Erythroblast (primary cell): ENCODE measurements around the gene TLR1.

Experiments used
- DNase-seq, 2 experiments: peaks; one replicate each; lab custom pipeline; 2025; lab: John Stamatoyannopoulos, UW
- GATA1 ChIP-seq: IDR thresholded peaks from 2 replicates; pipeline ENCODE4 v1.6.1; 2011; ENCODE audit warnings: low read depth, mild to moderate bottlenecking, control low read depth, low read length, moderate library complexity
- POLR2A ChIP-seq: IDR thresholded peaks from 2 replicates; pipeline ENCODE4 v1.6.1; 2011; ENCODE audit warnings: mild to moderate bottlenecking, low read length

Gene TLR1

GRCh38 chr4:38751341-38752010, 53.1 kb downstream of the TLR1 start:
- no peak for TF ChIP-seq GATA1
- no peak for TF ChIP-seq POLR2A

DNA sequence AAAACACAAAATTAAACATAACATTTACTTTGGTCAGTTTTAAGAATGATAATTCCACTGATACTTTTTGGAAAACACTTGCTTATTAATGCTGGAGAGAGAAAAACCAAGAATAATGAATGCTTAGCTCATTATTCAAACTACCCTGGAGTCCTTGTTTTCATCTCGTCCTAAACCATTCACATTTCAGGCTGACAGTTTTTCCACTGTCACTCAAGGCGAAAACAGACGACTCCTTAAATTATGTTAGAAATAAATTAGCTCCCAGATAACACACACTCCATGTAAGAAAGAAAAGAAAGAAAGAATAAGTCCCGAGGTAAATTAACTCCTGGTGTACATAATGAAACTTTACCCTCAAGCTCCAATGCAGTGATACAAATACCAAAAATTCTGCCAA, 55.3 kb downstream of the TLR1 start:
- TF ChIP-seq GATA1 (no peak), POLR2A (no peak)
- DNase-seq, result no peak

More at GRCh38 chr4:38751341-38752010, 53.1 kb downstream of the TLR1 start:
- DNase-seq, result no peak

DNA sequence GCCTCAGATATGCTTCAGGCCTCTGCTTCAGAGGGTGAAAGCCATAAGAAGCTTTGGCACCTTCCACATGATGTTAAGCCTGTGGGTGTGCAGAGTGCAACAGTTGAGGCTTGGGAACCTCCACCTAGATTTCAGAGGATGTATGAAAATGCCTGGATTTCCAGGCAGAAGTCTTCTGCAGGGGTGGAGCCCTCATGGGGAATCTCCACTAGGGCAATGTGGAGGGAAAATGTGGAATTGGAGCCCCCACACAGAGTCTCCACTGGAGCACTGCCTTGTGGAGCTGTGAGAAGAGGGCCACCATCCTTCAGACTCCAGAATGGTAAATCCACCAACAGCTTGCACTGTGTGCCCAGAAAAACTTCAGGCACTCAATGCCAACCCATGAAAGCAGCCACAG, 57.0 kb downstream of the TLR1 start:
- DNase-seq, result no peak

More for the DNA sequence above, 57.0 kb downstream of the TLR1 start:
- TF ChIP-seq GATA1, result no peak
- no peak for TF ChIP-seq POLR2A
